IMR-90 (cell line): ENCODE measurements around the gene ASCL1. TPM values are rescaled to one million over a fixed set of nuclear protein-coding genes. Genes with fewer than 3 reads are reported as not detected.

Experiments used
- ATAC-seq: fragments of 200-7000 bp; cut with Tn5 transposase; 2 replicates; pipeline ENCODE4 v1.9.1; 2020; ENCODE audit warnings: low read depth, mild to moderate bottlenecking, moderate library complexity
- BruUV-seq: library from RNA; stranded (reverse); fragments of 400-500 nt; replicated peaks from 2 replicates; lab custom pipeline; 2021; lab: Mats Ljungman, UMichigan
- CTCF ChIA-PET: fragments of 300-600 bp; formaldehyde crosslinking; extraction: SDS; loops from one replicate; lab custom pipeline; 2021; ENCODE audit warnings: antibody characterized with exemption; lab: Yijun Ruan, JAX
- POLR2A ChIA-PET: fragments of 300-600 bp; sonication (Branson Sonifier 250); formaldehyde crosslinking; loops from one replicate; lab custom pipeline; 2022; ENCODE audit warnings: antibody characterized with exemption; ENCODE audit not compliant: unreplicated experiment; lab: Charles Lee
- DNase-seq: peaks from one replicate; pipeline ENCODE4 v3.0.0; 2013
- H2AFZ ChIP-seq: replicated peaks from 2 replicates; pipeline ENCODE3; 2013; ENCODE audit warnings: low read length, mild to moderate bottlenecking; ENCODE audit not compliant: poor library complexity
- H2AK5ac ChIP-seq: 2 replicates; pipeline ENCODE4 v1.6.1; 2013; ENCODE audit warnings: low read depth, low read length, inconsistent platforms
- H2AK9ac ChIP-seq: replicated peaks from 2 replicates; pipeline ENCODE3; 2013; ENCODE audit warnings: mild to moderate bottlenecking, low read depth, low read length, moderate library complexity; ENCODE audit not compliant: poor library complexity
- H2BK120ac ChIP-seq: 2 replicates; pipeline ENCODE4 v1.6.1; 2013; ENCODE audit warnings: low read depth, low read length, inconsistent platforms
- H2BK15ac ChIP-seq: 3 replicates; pipeline ENCODE4 v1.6.1; 2013; ENCODE audit warnings: low read depth, low read length, inconsistent platforms
- H2BK20ac ChIP-seq: 2 replicates; pipeline ENCODE4 v1.6.1; 2013; ENCODE audit warnings: low read depth, mild to moderate bottlenecking, inconsistent platforms, low read length, moderate library complexity
- H2BK5ac ChIP-seq: 2 replicates; pipeline ENCODE4 v1.6.1; 2013; ENCODE audit warnings: mild to moderate bottlenecking, low read depth, low read length, inconsistent platforms; ENCODE audit not compliant: poor library complexity, severe bottlenecking
- H3K14ac ChIP-seq: replicated peaks from 2 replicates; pipeline ENCODE4 v1.6.1; 2013; ENCODE audit warnings: low read depth, low read length, inconsistent platforms
- H3K18ac ChIP-seq: 2 replicates; pipeline ENCODE4 v1.6.1; 2013; ENCODE audit warnings: low read depth, low read length, control low read depth
- H3K23ac ChIP-seq: 2 replicates; pipeline ENCODE4 v1.6.1; 2013; ENCODE audit warnings: low read depth, low read length, inconsistent platforms
- H3K27ac ChIP-seq: 2 replicates; pipeline ENCODE4 v1.5.1; 2013; ENCODE audit warnings: mild to moderate bottlenecking, control low read depth, low read length; ENCODE audit not compliant: insufficient read depth
- H3K27me3 ChIP-seq: 2 replicates; pipeline ENCODE4 v1.6.1; 2013; ENCODE audit warnings: low read length; ENCODE audit not compliant: control insufficient read depth, insufficient read depth
- H3K36me3 ChIP-seq: 2 replicates; pipeline ENCODE4 v1.6.1; 2013; ENCODE audit warnings: low read length, mixed read lengths; ENCODE audit not compliant: control insufficient read depth, insufficient read depth
- H3K4ac ChIP-seq: 2 replicates; pipeline ENCODE4 v1.6.1; 2013; ENCODE audit warnings: low read depth, low read length, inconsistent platforms
- H3K4me1 ChIP-seq: 2 replicates; pipeline ENCODE4 v1.6.1; 2013; ENCODE audit warnings: low read length, mixed read lengths; ENCODE audit not compliant: control insufficient read depth, insufficient read depth
- H3K4me2 ChIP-seq: 2 replicates; pipeline ENCODE4 v1.6.1; 2013; ENCODE audit warnings: low read depth, mild to moderate bottlenecking, control low read depth, low read length, moderate library complexity
- H3K4me3 ChIP-seq: 2 replicates; pipeline ENCODE4 v1.5.1; 2013; ENCODE audit warnings: low read depth, mild to moderate bottlenecking, control low read depth, low read length, moderate library complexity; ENCODE audit not compliant: insufficient read depth
- H3K56ac ChIP-seq: 2 replicates; pipeline ENCODE4 v1.6.1; 2013; ENCODE audit warnings: low read length, inconsistent platforms; ENCODE audit not compliant: insufficient read depth; ENCODE audit errors: extremely low read depth
- H3K79me1 ChIP-seq, 2 experiments: 2 replicates each; pipeline ENCODE4 v1.6.1; 2013; ENCODE audit warnings: low read length in 2 of 2, inconsistent platforms in 1 of 2, low read depth in 1 of 2
- H3K9ac ChIP-seq: 2 replicates; pipeline ENCODE4 v1.6.1; 2013; ENCODE audit warnings: low read depth, low read length, control low read depth
- H3K9me1 ChIP-seq: 2 replicates; pipeline ENCODE4 v1.6.1; 2013; ENCODE audit warnings: low read length, inconsistent platforms; ENCODE audit not compliant: insufficient read depth
- H3K9me3 ChIP-seq: 2 replicates; pipeline ENCODE4 v1.6.1; 2013; ENCODE audit warnings: low read length; ENCODE audit not compliant: control insufficient read depth, insufficient read depth
- H4K20me1 ChIP-seq: 2 replicates; pipeline ENCODE4 v1.6.1; 2013; ENCODE audit warnings: low read length, inconsistent platforms; ENCODE audit not compliant: insufficient read depth
- H4K5ac ChIP-seq: 2 replicates; pipeline ENCODE4 v1.6.1; 2013; ENCODE audit warnings: mild to moderate bottlenecking, low read depth, low read length, control low read depth
- H4K8ac ChIP-seq, 2 experiments: 2 replicates each; pipeline ENCODE4 v1.6.1; 2013; ENCODE audit warnings: low read depth in 2 of 2, low read length in 2 of 2, control low read depth in 1 of 2, inconsistent platforms in 1 of 2
- H4K91ac ChIP-seq: 2 replicates; pipeline ENCODE4 v1.6.1; 2013; ENCODE audit warnings: low read depth, low read length, inconsistent platforms; ENCODE audit not compliant: insufficient read depth
- BHLHE40 ChIP-seq: fragments of 150-350 bp; IDR thresholded peaks from 2 replicates; pipeline ENCODE4 v1.6.1; 2016; ENCODE audit warnings: mild to moderate bottlenecking, low read depth, low read length
- CHD1 ChIP-seq: IDR thresholded peaks from 2 replicates; pipeline ENCODE4 v1.6.1; 2012; ENCODE audit warnings: low read depth, low read length, improper control_type of control experiment
- CTCF ChIP-seq: conservative IDR thresholded peaks from 2 replicates; pipeline ENCODE4 v1.5.1; 2012; ENCODE audit warnings: mild to moderate bottlenecking, low read depth, low read length, improper control_type of control experiment
- ELK1 ChIP-seq: fragments of 150-350 bp; IDR thresholded peaks from 2 replicates; pipeline ENCODE4 v1.6.1; 2016; ENCODE audit warnings: low read depth, mild to moderate bottlenecking, low read length, moderate library complexity, borderline replicate concordance
- FOS ChIP-seq: fragments of 150-350 bp; IDR thresholded peaks from 2 replicates; pipeline ENCODE4 v1.6.1; 2016; ENCODE audit warnings: low read depth, low read length
- MAFK ChIP-seq: IDR thresholded peaks from 2 replicates; pipeline ENCODE4 v1.6.1; 2012; ENCODE audit warnings: low read depth, low read length, improper control_type of control experiment
- MAZ ChIP-seq: IDR thresholded peaks from 2 replicates; pipeline ENCODE4 v1.6.1; 2012; ENCODE audit warnings: low read depth, mild to moderate bottlenecking, low read length, improper control_type of control experiment, moderate library complexity, borderline replicate concordance
- RAD21 ChIP-seq: IDR thresholded peaks from 2 replicates; pipeline ENCODE4 v1.6.1; 2012; ENCODE audit warnings: low read length, improper control_type of control experiment
- RCOR1 ChIP-seq: IDR thresholded peaks from 2 replicates; pipeline ENCODE4 v1.6.1; 2012; ENCODE audit warnings: mild to moderate bottlenecking, low read length, improper control_type of control experiment; ENCODE audit not compliant: insufficient replicate concordance
- USF2 ChIP-seq: fragments of 150-350 bp; IDR thresholded peaks from 2 replicates; pipeline ENCODE4 v1.6.1; 2017; ENCODE audit warnings: mild to moderate bottlenecking, antibody characterized with exemption, low read length, low read depth
- dilution Hi-C: fragments of 300-500 bp; cut with HindIII; formaldehyde crosslinking; loops from one replicate; pipeline ENCODE4 v1.14.3; 2018; ENCODE audit warnings: low sequenced_read_pairs; ENCODE audit not compliant: unreplicated experiment
- in situ Hi-C: fragments of 300-500 bp; cut with MboI; formaldehyde crosslinking; loops from 3 replicates; pipeline ENCODE4 v1.14.3; 2019; ENCODE audit warnings: low sequenced_read_pairs, inconsistent platforms, mixed read lengths
- intact Hi-C: fragments of 100-400 bp; cut with micrococcal nuclease; formaldehyde crosslinking; loops from 2 replicates; pipeline ENCODE4 v1.10.0; 2022
- polyA plus RNA-seq, 3 experiments: library from polyadenylated mRNA; depleted of rRNA; stranded (reverse); fragments of >200 nt; gene quantifications; 2 replicates each; pipeline ENCODE4 v1.2.3, GENCODE V29; 2012; ENCODE audit warnings: low replicate concordance in 1 of 3
- total RNA-seq: library from RNA; depleted of rRNA; stranded (reverse); fragments of >200 nt; gene quantifications from 2 replicates; pipeline ENCODE4 v1.2.3, GENCODE V29; 2012

Gene ASCL1
- total and polyA plus RNA-seq, 2 of the 4 experiments (the other 2 are of a cell fraction), result not detected

GRCh38 chr12:102973583-102973982 is 16.1 kb downstream of the ASCL1 start:
- H2BK5ac ChIP-seq, result no peak overlapping the region
- intact Hi-C loops, result no loop called here
- BruUV-seq, result no TSS peak
- H4K8ac ChIP-seq, result no peak overlapping the region
- dilution Hi-C loops, result no loop called here
- H3K4me2 ChIP-seq, result no peak overlapping the region
- no peak overlapping the region for H3K56ac ChIP-seq
- H3K4me3 ChIP-seq, result no peak overlapping the region
- H3K9me1 ChIP-seq, result no peaks in the 10 kb centered on the region
- H3K4ac ChIP-seq, result no peak overlapping the region
- H3K27ac ChIP-seq, result no peak overlapping the region
- H4K91ac ChIP-seq, result no peak overlapping the region
- CTCF ChIA-PET, result no interaction called here
- no peak overlapping the region for H3K18ac ChIP-seq
- H3K23ac ChIP-seq, result no peak overlapping the region
- H3K79me1 ChIP-seq, result no peaks in the 10 kb centered on the region
- H4K5ac ChIP-seq, result no peak overlapping the region
- in situ Hi-C loops, result no loop called here
- no peak overlapping the region for H2BK120ac ChIP-seq
- H2BK15ac ChIP-seq, result no peak overlapping the region
- ATAC-seq, result no peak
- H3K4me1 ChIP-seq, result no peaks in the 10 kb centered on the region
- TF ChIP-seq CTCF (no peak), RCOR1 (no peak), MAFK (no peak), BHLHE40 (no peak), USF2 (no peak), FOS (no peak), ELK1 (no peak), RAD21 (no peak), CHD1 (no peak), MAZ (no peak)
- no peaks in the 10 kb centered on the region for H3K27me3 ChIP-seq
- POLR2A ChIA-PET, result no interaction called here
- H2AFZ ChIP-seq, result no peak overlapping the region
- H3K9me3 ChIP-seq, result 0 out of 2 replicates have a peak, but pooled peaks cover 2% of the 10 kb centered on the region
- no peak overlapping the region for H3K14ac ChIP-seq
- H2BK20ac ChIP-seq, result no peak overlapping the region
- H3K9ac ChIP-seq, result no peak overlapping the region
- no peak for DNase-seq
- no peaks in the 10 kb centered on the region for H3K36me3 ChIP-seq
- no peaks in the 10 kb centered on the region for H4K20me1 ChIP-seq
- no peak overlapping the region for H2AK9ac ChIP-seq
- H2AK5ac ChIP-seq, result no peak overlapping the region
